Mammary epithelial cell (primary cell): Measurements from ENCODE around the gene PMPCB.

ENCODE experiments used
- EZH2 ChIP-seq: IDR thresholded peaks from 2 replicates; pipeline ENCODE4 v1.6.1; 2012; ENCODE audit warnings: low read length, inconsistent platforms, borderline replicate concordance
- TF ChIP-seq, protein P1 (sequence below), 2 donors: IDR thresholded peaks in 1 of 2; conservative IDR thresholded peaks in 1 of 2; 2 replicates each; pipeline ENCODE4 v1.5.1; 2011 to 2012; ENCODE audit warnings: inconsistent platforms in 2 of 2, low read length in 2 of 2, mild to moderate bottlenecking in 2 of 2, control low read depth in 1 of 2, low read depth in 1 of 2; ENCODE audit not compliant: insufficient read depth in 1 of 2; ENCODE audit errors: extremely low read depth in 1 of 2

- TF ChIP-seq, protein P1, sequence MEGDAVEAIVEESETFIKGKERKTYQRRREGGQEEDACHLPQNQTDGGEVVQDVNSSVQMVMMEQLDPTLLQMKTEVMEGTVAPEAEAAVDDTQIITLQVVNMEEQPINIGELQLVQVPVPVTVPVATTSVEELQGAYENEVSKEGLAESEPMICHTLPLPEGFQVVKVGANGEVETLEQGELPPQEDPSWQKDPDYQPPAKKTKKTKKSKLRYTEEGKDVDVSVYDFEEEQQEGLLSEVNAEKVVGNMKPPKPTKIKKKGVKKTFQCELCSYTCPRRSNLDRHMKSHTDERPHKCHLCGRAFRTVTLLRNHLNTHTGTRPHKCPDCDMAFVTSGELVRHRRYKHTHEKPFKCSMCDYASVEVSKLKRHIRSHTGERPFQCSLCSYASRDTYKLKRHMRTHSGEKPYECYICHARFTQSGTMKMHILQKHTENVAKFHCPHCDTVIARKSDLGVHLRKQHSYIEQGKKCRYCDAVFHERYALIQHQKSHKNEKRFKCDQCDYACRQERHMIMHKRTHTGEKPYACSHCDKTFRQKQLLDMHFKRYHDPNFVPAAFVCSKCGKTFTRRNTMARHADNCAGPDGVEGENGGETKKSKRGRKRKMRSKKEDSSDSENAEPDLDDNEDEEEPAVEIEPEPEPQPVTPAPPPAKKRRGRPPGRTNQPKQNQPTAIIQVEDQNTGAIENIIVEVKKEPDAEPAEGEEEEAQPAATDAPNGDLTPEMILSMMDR (conservative IDR thresholded peaks at IDR 0.05 in 1 of 2, IDR thresholded peaks at IDR 0.05 in 1 of 2; ENCODE audit: extremely low read depth in 1 of 2, insufficient read depth in 1 of 2, low read depth in 1 of 2, low read length in 2 of 2), result no peak
- no peak for TF ChIP-seq EZH2
Observed at GRCh38 chr7:103293526-103293925, 3.7 kb upstream of the PMPCB start.
